HG02973 (cell line): ENCODE data around the gene NAMPT.
"Not testable (repeated sequence)": the region's sequence is repeated elsewhere in the genome, so short reads cannot be mapped to it uniquely, and the experiment has no call there.

Experiments
- ATAC-seq: cut with Tn5 transposase; IDR thresholded peaks from one replicate; pipeline ENCODE4 v1.9.1; 2021; ENCODE audit warnings: moderate library complexity; ENCODE audit not compliant: unreplicated experiment

Gene NAMPT

DNA sequence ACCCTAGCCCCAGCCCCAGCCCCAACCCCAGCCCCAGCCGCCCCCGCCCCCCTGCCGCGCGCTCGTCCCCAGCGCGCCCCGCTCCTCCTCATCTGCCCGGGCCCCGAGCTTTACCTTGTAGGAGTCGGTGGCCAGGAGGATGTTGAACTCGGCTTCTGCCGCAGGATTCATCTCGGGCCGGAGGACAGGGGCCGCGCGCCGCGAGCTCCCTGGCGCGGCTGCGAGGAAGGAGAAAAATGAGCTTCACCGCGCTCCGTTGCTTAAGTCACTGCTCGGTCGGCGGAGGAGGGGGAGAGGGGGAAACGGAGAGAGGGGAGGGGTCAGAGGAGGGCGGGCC, at the start of gene NAMPT:
Gene NAMPT, minus strand, starts transcription at position 270 of the 337 bp plus-strand sequence. Its CDS starts 99 bp downstream, at position 171.
- no peak for ATAC-seq

DNA sequence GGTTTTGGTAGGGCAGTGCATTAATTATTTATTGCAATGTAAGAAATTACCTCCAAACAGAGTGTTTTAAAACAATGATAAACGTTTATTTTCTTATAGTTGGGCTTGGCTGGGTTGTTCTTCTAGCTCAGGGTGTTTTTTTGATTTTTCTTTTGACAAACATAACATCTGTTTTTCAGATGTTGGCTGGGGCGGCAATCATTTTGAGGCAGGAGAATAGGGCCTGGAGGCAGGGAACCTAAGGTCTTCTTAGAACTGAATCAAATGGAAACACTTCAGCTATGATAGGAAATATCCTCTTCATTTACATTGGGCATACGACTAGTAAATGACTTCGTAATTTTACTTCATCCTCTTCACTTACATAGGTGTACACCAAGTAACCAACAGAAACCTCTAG, 47.4 kb upstream of the NAMPT start:
- ATAC-seq, result no peak

GRCh38 chr7:106331441-106332175, 46.8 kb upstream of the NAMPT start:
- no peak for ATAC-seq

DNA sequence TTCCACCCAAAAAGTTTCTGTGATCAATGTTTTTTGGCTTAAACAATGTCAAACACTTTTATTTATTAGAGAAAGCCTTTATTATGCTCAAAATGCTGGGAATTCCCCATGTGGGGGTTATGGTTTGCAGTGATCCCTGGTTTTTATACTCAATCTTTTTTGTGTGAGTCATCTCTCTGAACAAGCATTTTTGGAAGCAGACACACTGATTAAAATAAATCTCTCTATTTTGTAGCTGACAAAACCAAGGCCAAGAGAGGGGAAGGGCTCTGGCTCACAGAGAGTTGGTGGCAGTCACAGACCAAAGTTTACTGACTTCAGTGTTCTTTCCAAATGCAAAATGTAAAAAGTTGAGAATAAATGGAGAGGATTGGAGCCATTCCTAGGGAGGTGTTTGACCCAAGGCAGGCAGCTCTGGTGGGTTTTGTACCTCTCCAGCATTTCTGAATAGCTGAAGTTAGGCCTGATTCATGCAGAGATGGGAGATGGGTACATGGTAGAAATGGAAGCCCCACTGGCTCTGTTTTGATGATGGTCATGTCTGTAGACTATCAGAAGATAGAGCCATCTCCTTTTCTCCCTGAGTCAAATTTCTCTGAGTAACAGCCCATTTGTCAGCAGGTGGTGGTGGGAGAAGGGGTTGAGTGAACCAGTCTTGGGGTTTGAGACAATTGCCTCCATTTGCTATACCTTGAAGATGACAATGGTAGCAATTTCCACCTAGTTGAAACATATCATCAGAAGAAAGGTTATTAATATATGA, 45.4 kb upstream of the NAMPT start:
- no peak for ATAC-seq

DNA sequence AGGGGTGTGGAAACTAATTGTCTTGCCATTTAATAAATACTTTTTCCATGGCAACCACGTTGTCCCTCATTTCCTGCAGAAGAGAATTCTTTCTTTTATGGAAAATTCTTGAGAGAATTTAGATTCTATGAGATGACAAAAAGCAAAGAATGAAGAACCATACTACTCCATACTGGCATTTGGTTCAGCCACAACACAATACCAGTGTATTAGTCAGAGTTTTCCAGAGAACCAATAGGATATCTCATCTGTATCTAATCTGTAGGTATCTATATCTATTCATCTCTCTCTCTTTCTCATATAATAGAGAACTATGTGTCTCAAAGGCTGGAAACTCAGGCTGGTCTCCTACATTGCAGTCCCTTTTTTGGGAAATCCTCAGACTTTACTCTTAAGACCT, 44.6 kb upstream of the NAMPT start:
- no peak for ATAC-seq

- ATAC-seq, result no peak
These were observed 43.0 kb upstream of the NAMPT start for GRCh38 chr7:106327538-106328481.

DNA sequence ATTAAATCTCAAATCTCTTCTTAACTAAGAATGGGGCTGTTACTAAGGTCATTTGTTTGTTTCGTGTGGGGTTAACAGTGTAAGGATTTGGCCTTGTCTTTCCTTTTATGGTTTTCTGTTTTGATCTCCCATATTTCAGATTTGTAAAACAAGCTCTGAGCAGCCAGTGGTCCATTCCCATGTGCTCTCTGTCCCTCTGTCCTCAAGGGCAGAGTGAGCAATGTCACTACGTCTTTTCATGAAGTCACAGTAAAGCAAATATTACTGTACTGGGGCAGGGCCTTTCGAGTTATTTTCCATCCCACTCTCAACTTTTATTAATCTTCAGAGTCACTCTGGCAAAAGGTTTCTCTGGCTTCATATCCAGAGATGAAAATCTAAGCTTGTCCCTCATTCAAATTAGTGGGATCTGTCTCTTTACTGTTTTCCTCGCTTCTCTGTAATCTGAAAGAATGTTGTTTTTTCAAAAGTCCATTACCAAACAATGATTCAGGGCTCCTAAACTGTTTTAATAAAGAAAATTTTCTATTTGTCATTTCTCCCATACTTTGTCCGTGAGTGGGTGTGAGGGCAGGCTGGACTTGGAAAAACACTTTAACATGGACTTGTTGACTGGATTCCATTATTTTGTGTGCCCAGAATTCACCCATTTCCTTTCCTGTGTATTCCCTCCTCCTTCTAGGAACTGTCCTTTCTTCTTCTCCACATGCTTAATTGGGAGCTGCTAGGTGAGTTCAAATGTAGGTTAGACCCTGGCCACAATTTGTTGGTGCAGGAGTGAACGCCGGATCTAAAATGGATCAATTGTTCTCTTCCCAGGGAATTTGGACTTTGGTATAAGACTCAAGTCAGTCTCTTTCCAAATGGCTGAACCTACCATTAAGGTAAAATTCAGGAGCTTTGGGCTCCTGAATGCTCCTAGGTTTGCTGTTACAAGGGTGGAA, 42.1 kb upstream of the NAMPT start:
- no peak for ATAC-seq

DNA sequence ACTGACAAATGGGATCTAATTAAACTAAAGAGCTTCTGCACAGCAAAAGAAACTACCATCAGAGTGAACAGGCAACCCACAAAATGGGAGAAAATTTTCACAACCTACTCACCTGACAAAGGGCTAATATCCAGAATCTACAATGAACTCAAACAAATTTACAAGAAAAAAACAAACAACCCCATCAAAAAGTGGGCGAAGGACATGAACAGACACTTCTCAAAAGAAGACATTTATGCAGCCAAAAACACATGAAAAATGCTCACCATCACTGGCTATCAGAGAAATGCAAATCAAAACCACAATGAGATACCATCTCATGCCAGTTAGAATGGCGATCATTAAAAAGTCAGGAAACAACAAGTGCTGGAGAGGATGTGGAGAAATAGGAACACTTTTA, 39.7 kb upstream of the NAMPT start:
- ATAC-seq, result not testable (repeated sequence)

- ATAC-seq, result not testable (repeated sequence)
These were observed 35.5 kb upstream of the NAMPT start for GRCh38 chr7:106320254-106320770.

GRCh38 chr7:106318482-106318881, 33.7 kb upstream of the NAMPT start:
- ATAC-seq, result no peak

- ATAC-seq, result no peak
These were observed 33.2 kb upstream of the NAMPT start for GRCh38 chr7:106317971-106318370.

DNA sequence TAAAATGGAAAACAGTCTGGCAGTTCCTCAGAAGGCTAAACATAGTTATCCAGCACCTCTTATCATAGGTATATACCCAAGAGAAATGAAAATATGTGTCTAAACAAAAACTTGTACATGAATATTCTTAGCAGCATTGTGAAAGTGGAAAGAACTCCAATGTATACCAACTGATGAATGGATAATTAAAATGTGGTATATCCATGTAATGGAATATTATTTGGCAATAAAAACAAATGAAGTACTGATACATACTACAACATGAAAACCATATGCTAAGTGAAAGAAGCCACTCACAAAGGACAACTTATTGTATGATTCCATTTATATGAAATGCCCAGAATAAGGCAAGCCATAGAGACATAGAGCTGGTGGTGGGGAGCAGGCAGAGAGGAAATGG, 32.2 kb upstream of the NAMPT start:
- no peak for ATAC-seq

GRCh38 chr7:106314875-106315274, 30.1 kb upstream of the NAMPT start:
- ATAC-seq, result no peak

GRCh38 chr7:106313966-106314365, 29.2 kb upstream of the NAMPT start:
- ATAC-seq, result no peak

DNA sequence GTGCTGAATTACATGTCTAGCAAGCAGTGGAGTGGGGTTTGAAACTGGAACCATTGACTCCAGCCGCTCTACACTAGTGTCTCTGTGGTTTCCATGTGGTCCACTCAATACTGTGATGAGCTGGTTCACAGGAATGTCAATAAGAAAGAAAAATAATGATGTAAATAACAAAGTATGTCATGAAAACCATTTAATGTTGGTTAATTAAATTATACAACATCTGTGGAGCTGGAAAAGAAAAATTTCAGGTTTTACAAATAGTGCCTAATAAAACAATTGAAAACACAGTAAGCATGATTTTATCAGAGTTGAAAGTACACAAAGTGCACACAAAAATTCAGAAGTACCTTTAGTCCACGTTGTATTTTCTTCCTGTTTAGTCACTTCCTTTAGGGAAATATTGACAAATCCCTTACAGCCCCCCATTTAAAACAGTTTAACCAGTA, 28.7 kb upstream of the NAMPT start:
- ATAC-seq, result no peak

DNA sequence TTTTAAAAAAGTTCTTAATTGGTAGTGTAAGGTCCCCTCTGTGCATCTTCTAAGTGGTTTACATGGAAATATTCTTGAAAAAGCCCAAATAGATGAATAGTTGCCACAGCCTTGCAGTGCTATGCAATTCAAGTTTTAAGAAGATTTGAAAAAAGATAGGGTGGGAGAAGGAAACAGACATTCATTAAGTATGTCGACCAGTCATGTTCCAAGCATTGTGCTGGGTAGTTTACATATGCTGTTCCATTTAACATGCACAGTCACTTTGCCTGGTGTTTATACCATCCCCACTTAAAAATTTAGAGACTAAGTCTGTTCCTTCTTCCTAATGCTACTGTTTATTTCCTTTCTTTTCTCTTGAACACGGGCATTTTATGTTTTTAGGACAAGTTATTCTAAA, 28.1 kb upstream of the NAMPT start:
- ATAC-seq, result no peak

DNA sequence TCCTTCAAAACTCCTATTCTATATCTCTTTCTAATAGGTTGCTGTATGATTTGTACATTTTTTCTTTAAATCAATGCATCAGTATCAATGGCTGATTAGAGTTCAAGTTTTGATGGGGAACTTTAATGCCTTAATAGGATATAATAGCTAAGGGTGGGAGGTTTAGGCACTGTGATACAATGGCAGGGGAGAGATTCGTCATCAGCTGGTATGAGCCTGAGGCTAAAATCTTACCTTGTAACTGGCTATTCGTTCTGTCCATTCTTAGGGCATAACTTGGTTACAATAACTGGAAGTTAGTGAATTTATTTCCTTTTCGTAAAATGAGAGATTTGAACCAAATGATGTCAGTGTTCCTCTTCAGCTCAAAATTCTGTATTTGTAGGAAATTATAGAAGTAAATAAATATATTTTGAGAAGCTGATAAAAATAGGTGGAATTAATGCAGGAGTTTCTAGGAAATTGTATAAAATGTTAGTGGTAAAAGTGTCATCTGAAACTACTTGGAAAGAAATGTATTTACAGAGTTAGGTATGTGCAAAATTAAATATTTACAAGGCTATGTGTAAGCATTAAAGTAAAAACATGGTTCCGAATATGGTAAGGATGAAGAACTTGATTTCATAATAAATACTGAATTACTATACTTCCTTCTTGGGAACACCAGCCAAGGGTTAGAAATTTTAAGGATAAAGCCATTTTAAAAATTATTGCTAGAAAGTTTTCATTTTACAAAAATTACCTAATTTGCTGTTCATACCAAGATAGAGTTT, 27.5 kb upstream of the NAMPT start:
- ATAC-seq, result no peak

GRCh38 chr7:106309362-106309761, 24.6 kb upstream of the NAMPT start:
- no peak for ATAC-seq

- ATAC-seq, result no peak
These were observed 21.5 kb upstream of the NAMPT start for GRCh38 chr7:106306256-106306655.
